Mucosa of rectum (tissue), 2 donors: ENCODE data around the gene SPRY4.

Experiments
- H3K27ac ChIP-seq, 2 donors: one replicate each; pipeline ENCODE4 v1.7.0; 2013; ENCODE audit warnings: inconsistent platforms in 2 of 2, low read depth in 2 of 2, low read length in 2 of 2
- H3K27me3 ChIP-seq, 2 donors: one replicate each; pipeline ENCODE4 v1.7.0; 2013; ENCODE audit warnings: low read length in 2 of 2; ENCODE audit not compliant: control insufficient read depth in 2 of 2, insufficient read depth in 2 of 2
- H3K36me3 ChIP-seq, 2 donors: one replicate each; pipeline ENCODE4 v1.7.0; 2013; ENCODE audit warnings: low read length in 2 of 2; ENCODE audit not compliant: control insufficient read depth in 2 of 2, insufficient read depth in 2 of 2
- H3K4me1 ChIP-seq, 2 donors: one replicate each; pipeline ENCODE4 v1.7.0; 2013; ENCODE audit warnings: low read length in 2 of 2, mild to moderate bottlenecking in 1 of 2; ENCODE audit not compliant: control insufficient read depth in 2 of 2, insufficient read depth in 2 of 2
- H3K4me3 ChIP-seq, 2 donors: one replicate each; pipeline ENCODE4 v1.7.0; 2013; ENCODE audit warnings: low read length in 2 of 2
- H3K9ac ChIP-seq, 2 donors: one replicate each; pipeline ENCODE4 v1.7.0; 2013; ENCODE audit warnings: low read length in 2 of 2, low read depth in 1 of 2, mild to moderate bottlenecking in 1 of 2
- H3K9me3 ChIP-seq, 2 donors: one replicate each; pipeline ENCODE4 v1.7.0; 2013; ENCODE audit warnings: low read length in 2 of 2; ENCODE audit not compliant: control insufficient read depth in 2 of 2
- donor health status: healthy.
- donor health status: Normal muscosa, but diverticular disease.

The SPRY4 gene

DNA sequence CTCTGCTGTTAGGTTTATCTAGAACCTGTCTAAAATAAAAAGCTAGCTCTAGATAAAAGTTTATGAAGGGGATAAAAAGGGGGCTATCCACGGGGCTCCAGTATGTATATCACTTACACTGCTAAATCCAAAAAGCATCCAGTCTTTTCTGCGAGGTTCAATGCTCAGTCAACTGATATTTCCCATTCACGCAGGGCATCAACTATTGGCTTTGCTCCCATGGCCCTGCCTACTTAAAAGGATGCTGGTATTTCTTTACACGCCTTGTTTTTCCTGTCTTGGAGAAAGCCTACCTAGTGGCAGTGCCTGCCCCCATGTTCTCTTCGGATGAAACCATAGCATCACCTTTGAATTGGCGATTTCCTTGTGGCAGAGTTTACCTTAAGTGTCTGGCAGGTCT, 8.1 kb downstream of the SPRY4 start:
- Histone ChIP-seq H3K4me3 (no peak overlapping the region), H3K4me1 (peaks cover 26 to 33% of the 10 kb centered on the region in 2 donors)

DNA sequence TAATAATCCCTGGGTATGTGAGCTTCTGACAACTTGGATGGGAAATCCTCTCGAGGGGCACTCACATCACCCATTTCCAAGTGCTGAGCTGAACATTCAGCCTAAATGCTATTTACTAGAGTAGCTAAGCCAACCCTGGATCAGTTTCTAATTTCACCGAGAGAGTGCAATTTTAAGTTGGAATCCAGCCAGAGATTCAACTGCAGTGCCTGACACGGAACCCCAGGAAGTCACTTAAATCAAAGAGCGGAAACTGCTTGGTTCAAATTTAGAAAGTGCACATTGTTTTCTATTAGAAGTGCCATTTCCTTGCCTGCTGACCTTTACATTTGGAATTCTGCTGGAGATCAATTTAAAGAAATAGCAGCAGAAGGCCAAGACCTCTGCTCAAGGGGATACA, 8.8 kb downstream of the SPRY4 start:
- Histone ChIP-seq H3K9me3 (no peaks in the 10 kb centered on the region), H3K9ac (no peak overlapping the region), H3K4me3 (no peak overlapping the region), H3K36me3 (peaks cover 10 to 13% of the 10 kb centered on the region in 2 donors), H3K27ac (no peak overlapping the region), H3K4me1 (peaks cover 20 to 27% of the 10 kb centered on the region in 2 donors), H3K27me3 (no peaks in the 10 kb centered on the region)

More for the DNA sequence above, 8.1 kb downstream of the SPRY4 start:
- Histone ChIP-seq H3K27ac (peak overlapping the region in 1 of 2 donors; percentile 23), H3K9me3 (no peaks in the 10 kb centered on the region), H3K9ac (no peak overlapping the region), H3K36me3 (peaks cover 5 to 12% of the 10 kb centered on the region in 2 donors), H3K27me3 (no peaks in the 10 kb centered on the region)

DNA sequence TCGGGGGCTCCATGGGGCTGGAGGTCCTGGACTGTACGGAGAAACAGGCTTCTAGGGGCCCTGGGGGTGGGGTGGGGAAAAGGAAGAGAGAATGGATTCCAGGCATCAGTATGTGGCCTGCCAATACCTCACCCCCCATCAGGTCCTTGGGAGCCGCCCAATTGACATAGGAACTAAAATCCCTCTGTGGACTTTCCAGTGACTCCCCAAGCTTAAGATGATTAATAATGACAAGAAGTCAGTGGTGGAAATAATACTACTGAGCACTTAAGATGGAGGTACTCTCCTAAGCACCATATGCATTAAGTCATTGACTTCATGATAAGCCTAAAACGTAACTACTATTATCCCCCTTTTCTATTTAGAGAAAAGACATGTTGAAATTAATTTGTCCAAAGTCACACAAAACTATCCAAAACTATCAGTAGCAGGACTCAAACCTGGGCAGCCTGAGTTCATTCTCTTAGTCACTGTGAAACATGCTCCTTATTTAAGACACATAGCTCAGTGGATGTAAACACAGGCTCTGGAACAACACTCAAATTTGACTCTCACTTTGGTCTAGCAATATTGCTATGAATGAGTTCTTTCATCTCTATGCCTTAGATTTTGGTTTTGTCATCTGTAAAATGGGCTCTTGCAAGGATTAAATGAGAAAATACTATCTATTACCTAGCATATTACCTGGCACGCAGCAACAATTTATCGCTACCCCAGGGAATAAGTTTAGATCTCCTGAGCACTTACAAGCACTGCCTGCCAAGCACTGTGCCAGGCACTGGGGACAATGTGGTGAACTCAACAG, 9.5 kb downstream of the SPRY4 start:
- H3K36me3 ChIP-seq = peaks cover 13 to 15% of the 10 kb centered on the region in 2 donors
- H3K27ac ChIP-seq = no peak overlapping the region
- H3K27me3 ChIP-seq = no peaks in the 10 kb centered on the region
- H3K4me3 ChIP-seq = no peak overlapping the region
- no peaks in the 10 kb centered on the region for H3K9me3 ChIP-seq
- H3K9ac ChIP-seq = no peak overlapping the region
- peaks cover 14 to 19% of the 10 kb centered on the region in 2 donors for H3K4me1 ChIP-seq

DNA sequence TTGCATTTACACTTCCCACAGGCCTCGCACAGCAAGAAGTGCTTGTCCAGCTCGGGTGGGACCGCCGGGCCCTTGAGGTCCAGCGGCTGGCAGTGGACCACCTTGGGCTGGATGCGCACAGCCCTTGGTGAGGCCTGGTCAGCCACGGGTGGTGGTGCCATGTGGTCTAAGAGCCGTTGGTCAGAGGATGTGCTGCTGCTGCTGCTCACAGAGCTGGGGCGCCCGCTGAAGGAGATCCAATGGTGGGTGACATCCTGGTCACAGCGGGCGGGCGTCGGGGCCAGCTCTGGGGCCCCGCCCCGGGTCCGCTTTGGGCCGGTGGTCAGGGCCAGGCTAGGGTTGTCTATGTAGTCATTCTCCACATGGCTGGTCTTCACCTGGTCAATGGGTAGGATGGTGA, 10.2 kb downstream of the SPRY4 start:
- H3K4me1 ChIP-seq = peaks cover 9 to 13% of the 10 kb centered on the region in 2 donors
- no peak overlapping the region for H3K4me3 ChIP-seq
- peaks cover 13 to 15% of the 10 kb centered on the region in 2 donors for H3K36me3 ChIP-seq
- H3K9ac ChIP-seq = no peak overlapping the region
- H3K27me3 ChIP-seq = no peaks in the 10 kb centered on the region
- H3K9me3 ChIP-seq = no peaks in the 10 kb centered on the region
- H3K27ac ChIP-seq = no peak overlapping the region

DNA sequence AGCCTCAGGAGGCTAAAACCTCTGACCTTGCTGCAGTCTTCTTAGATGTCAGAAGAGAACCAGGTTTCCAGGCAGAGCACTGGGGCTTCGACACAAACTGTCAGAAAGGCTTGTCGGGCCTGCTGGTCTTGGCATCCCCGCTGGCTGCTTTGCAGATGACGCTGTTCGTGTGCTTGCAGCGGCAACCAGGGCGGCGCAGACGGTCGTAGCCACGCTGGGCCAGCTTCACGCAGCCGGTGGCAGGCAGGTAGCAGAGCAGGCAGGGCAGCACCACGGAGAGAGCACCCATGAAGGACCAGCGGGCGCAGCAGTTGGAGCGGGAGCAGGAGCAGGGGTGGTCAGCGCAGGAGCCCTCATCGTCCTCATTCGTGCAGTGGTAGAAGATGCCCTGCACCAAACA, 10.7 kb downstream of the SPRY4 start:
- no peak overlapping the region for H3K27ac ChIP-seq
- peaks cover 5 to 8% of the 10 kb centered on the region in 2 donors for H3K4me1 ChIP-seq
- peaks cover 13 to 15% of the 10 kb centered on the region in 2 donors for H3K36me3 ChIP-seq
- H3K9ac ChIP-seq = no peak overlapping the region
- no peak overlapping the region for H3K4me3 ChIP-seq
- no peaks in the 10 kb centered on the region for H3K9me3 ChIP-seq
- H3K27me3 ChIP-seq = no peaks in the 10 kb centered on the region

DNA sequence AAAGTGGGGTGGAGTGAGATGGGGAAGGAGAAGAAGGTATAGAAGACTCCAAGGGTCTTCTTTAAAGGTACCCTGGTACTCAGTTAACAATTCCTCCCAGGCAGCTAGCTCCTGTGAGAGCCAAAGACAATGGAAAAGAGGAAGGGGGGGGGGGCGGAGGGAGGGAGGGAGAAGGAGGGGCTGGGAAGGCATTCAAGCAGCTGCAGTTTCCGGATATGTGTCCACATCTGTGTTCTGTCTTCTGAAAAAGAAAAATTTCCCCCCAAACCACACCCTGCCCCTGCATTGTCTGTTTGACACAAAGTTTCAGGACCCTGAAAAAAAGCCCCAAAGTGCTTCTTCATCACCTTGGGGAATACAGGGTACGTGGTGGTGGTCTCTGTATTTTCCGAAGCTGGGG, 11.1 kb downstream of the SPRY4 start:
- Histone ChIP-seq H3K4me1 (peaks cover 5 to 7% of the 10 kb centered on the region in 2 donors), H3K27ac (no peak overlapping the region), H3K4me3 (no peak overlapping the region), H3K27me3 (no peaks in the 10 kb centered on the region), H3K9me3 (no peaks in the 10 kb centered on the region), H3K9ac (no peak overlapping the region), H3K36me3 (peaks cover 13 to 15% of the 10 kb centered on the region in 2 donors)

DNA sequence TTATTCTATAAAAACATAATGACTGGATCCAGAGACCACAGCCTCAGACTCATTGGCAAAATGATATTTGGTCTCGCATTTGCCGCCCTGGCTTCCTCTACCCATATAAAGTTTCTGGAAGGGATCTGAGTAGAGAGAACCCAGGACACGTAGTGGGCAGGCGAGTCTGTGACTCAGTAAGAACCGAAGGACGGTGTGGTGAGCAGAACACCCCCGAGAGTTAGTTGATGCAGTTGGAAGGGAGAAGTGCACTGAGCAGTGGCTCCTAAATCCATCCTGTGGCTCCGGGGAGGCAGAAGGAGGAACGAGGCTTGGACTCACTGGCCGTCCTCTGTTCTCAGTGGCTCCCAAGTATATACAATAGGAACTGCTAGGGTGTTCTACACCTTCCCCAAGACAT, 11.5 kb downstream of the SPRY4 start:
- Histone ChIP-seq H3K9ac (no peak overlapping the region), H3K4me3 (no peak overlapping the region), H3K4me1 (peaks cover 5 to 7% of the 10 kb centered on the region in 2 donors), H3K27me3 (no peaks in the 10 kb centered on the region), H3K27ac (no peak overlapping the region), H3K9me3 (no peaks in the 10 kb centered on the region), H3K36me3 (peaks cover 13 to 15% of the 10 kb centered on the region in 2 donors)

DNA sequence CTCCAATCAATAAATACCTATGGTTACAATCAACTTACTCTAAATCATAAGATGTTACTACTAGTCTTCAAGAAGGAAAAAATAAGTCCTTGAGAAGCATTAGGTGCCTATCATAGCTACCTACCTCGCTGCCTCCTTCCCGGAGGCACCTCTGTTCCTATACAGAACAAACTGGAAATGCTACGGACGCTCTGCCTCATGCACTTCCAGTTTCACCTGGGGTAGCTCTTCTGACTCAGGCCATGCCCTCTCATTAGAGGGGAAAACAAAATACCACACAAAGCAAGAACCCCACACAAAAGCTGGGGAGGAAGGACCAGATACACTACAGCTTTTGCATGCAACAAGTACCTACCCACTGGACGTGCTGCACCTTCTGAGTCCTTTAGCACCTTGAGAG, 12.4 kb downstream of the SPRY4 start:
- Histone ChIP-seq H3K27ac (no peak overlapping the region), H3K36me3 (peaks cover 13 to 15% of the 10 kb centered on the region in 2 donors), H3K4me1 (peaks cover 5 to 7% of the 10 kb centered on the region in 2 donors), H3K4me3 (no peak overlapping the region), H3K9me3 (no peaks in the 10 kb centered on the region), H3K9ac (no peak overlapping the region), H3K27me3 (no peaks in the 10 kb centered on the region)

DNA sequence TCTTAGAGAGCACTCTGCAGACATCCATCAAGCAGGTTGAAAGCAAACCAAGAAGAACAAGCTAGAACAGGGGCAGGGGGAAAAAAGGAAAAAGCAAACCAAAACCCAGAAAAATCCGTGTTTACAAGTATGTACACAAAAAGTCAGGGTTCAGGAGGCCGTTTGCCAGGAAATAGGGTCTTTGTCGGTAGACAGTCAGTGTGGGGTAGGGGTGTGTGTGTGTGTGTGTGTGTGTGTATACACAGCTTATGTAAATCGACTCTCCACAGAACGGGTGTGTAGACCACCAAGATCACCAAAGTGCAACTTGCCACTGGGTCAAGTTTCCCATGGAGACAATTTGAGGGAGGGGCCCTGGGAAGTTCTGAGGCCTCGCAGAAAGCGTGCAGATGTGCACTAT, 13.1 kb downstream of the SPRY4 start:
- peaks cover 11 to 15% of the 10 kb centered on the region in 2 donors for H3K36me3 ChIP-seq
- no peak overlapping the region for H3K9ac ChIP-seq
- H3K4me1 ChIP-seq = peaks cover 5 to 7% of the 10 kb centered on the region in 2 donors
- H3K9me3 ChIP-seq = no peaks in the 10 kb centered on the region
- H3K4me3 ChIP-seq = no peak overlapping the region
- no peak overlapping the region for H3K27ac ChIP-seq
- H3K27me3 ChIP-seq = no peaks in the 10 kb centered on the region

DNA sequence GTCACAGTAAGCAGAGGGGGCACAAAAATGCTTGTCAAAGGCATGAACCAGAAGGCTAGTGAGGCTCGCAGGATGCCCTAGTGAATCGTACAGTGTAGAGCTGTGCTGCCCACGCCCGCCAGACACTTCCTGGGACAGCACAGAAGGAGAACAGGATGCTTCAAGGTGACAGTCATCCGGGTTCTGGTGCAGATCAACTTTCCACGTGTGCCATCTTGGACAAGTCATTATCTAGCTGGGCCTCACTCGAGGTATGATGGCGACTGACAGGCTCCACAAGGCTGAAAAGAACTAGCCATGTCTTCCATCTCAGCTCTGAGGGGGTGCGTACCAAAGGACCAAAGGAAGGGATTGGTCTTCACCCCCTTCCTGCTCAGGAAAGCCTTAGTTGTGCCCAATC, 14.0 kb downstream of the SPRY4 start:
- Histone ChIP-seq H3K27me3 (no peaks in the 10 kb centered on the region), H3K9me3 (no peaks in the 10 kb centered on the region), H3K4me1 (peaks cover 5 to 8% of the 10 kb centered on the region in 2 donors), H3K9ac (no peak overlapping the region), H3K36me3 (peaks cover 10 to 15% of the 10 kb centered on the region in 2 donors), H3K4me3 (no peak overlapping the region), H3K27ac (no peak overlapping the region)
